ENCODE results near the gene SMAD1.

GRCh38 chr4:145535202-145535601, 53.5 kb downstream of the SMAD1 start:
- TF ChIP-seq, protein P1, sequence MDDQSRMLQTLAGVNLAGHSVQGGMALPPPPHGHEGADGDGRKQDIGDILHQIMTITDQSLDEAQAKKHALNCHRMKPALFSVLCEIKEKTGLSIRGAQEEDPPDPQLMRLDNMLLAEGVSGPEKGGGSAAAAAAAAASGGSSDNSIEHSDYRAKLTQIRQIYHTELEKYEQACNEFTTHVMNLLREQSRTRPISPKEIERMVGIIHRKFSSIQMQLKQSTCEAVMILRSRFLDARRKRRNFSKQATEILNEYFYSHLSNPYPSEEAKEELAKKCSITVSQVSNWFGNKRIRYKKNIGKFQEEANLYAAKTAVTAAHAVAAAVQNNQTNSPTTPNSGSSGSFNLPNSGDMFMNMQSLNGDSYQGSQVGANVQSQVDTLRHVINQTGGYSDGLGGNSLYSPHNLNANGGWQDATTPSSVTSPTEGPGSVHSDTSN (IDR thresholded peaks at IDR 0.05): no peak
- no peak for TF ChIP-seq CTCF (IDR thresholded peaks at IDR 0.05)
- TF ChIP-seq YY1 (IDR thresholded peaks at IDR 0.05; ENCODE audit: low read depth): no peak
- TF ChIP-seq EP300 (IDR thresholded peaks at IDR 0.05; ENCODE audit: borderline replicate concordance in 1 of 2, low read depth in 1 of 2, low read length in 1 of 2): no peak
- no peak for TF ChIP-seq TAF1 (IDR thresholded peaks at IDR 0.05; ENCODE audit: borderline replicate concordance, low read depth, low read length)
- TF ChIP-seq JUND (IDR thresholded peaks at IDR 0.05): no peak
- TF ChIP-seq SMC3 (IDR thresholded peaks at IDR 0.05; ENCODE audit: low read depth, low read length): no peak
- TF ChIP-seq CHD2 (IDR thresholded peaks at IDR 0.05; ENCODE audit: low read length, partially characterized antibody): no peak
- no peak for TF ChIP-seq POLR2AphosphoS5 (IDR thresholded peaks at IDR 0.05; ENCODE audit: low read depth, low read length)

Measured in SK-N-SH (cell line).